Mesodermal cell (in vitro differentiated cells): Measurements from ENCODE around the gene COX6A2.

ENCODE experiments used
- H3K27ac ChIP-seq: 2 replicates; pipeline ENCODE4 v1.7.0; 2013; ENCODE audit warnings: mild to moderate bottlenecking, low read depth, low read length, moderate library complexity; ENCODE audit not compliant: severe bottlenecking
- H3K36me3 ChIP-seq: 2 replicates; pipeline ENCODE4 v1.7.1; 2013; ENCODE audit warnings: mild to moderate bottlenecking, low read length, moderate library complexity; ENCODE audit not compliant: control insufficient read depth, insufficient read depth
- H3K4me1 ChIP-seq: one replicate; pipeline ENCODE4 v1.7.1; 2013; ENCODE audit warnings: mild to moderate bottlenecking, low read length; ENCODE audit not compliant: insufficient read depth, control insufficient read depth, poor library complexity, severe bottlenecking
- H3K4me3 ChIP-seq: 2 replicates; pipeline ENCODE4 v1.7.0; 2013; ENCODE audit warnings: low read length, control low read depth, mild to moderate bottlenecking; ENCODE audit not compliant: insufficient read depth, poor library complexity, severe bottlenecking; ENCODE audit errors: extremely low read depth
- H3K9me3 ChIP-seq: 2 replicates; pipeline ENCODE4 v1.7.1; 2013; ENCODE audit warnings: mild to moderate bottlenecking, low read length, moderate library complexity; ENCODE audit not compliant: control insufficient read depth
- WGBS, 2 experiments: methylation state at CpG; one replicate each; pipeline ENCODE4 v1.1.5; 2013; ENCODE audit warnings: missing lambda C conversion rate in 2 of 2; ENCODE audit not compliant: insufficient coverage in 2 of 2; 5-methylcytosine and 5-hydroxymethylcytosine counted together

The COX6A2 gene

GRCh38 chr16:31436221-31437045 is 8.3 kb upstream of the COX6A2 start:
- no peaks in the 10 kb centered on the region for H3K9me3 ChIP-seq
- H3K36me3 ChIP-seq, result no peaks in the 10 kb centered on the region
- H3K4me3 ChIP-seq, result no peak overlapping the region
- H3K27ac ChIP-seq, result no peak overlapping the region
- H3K4me1 ChIP-seq, result no peaks in the 10 kb centered on the region
- 93 to 94% methylated on average over 42 to 44 of the region's 44 CpGs for WGBS, 2 experiments

DNA sequence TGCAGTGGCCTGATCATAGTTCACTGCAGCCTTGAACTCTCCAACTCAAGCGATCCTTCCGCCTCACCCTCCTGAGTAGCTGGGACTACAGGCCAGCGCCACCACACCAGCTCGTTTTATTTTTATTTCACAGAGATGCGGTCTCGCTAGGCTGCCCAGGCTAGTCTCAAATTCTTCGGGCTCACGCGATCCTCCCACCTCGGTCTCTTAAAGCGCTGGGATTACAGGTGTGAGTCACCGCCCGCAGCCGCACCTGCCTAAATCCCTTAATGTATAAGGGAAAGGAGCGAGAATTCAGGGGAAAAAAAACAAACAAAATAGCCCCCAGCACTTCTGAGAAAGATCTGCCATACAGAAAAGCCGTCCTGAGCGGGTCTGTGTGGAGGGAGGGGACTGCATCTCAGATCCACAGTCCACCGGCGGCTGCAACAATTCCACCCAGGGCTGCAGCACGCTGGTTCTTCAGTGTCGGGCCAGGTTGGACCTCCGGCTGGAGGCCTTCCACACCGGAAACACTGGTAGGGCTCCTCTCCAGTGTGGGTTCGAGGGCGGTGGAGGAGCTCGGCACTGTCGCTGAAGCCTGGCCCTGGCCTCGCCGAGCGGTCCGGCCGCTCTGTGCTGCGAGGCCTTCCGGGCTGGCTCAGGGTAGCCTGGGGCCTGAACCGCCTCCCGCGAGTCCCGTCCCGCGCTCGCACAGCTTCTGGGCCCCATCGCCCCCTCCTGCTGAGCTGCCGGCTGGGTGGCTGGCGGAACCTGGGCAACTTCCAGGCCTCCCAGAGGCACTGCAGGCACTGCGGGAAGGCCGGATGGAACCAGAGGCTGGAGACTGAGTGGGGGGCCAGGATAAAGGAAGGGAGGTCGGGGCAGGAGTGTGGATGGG is 7.4 kb upstream of the COX6A2 start:
- no peak overlapping the region for H3K27ac ChIP-seq
- H3K4me1 ChIP-seq, result no peaks in the 10 kb centered on the region
- no peaks in the 10 kb centered on the region for H3K9me3 ChIP-seq
- WGBS, 2 experiments, result 91 to 93% methylated on average over 35 to 46 of the region's 47 CpGs
- no peaks in the 10 kb centered on the region for H3K36me3 ChIP-seq
- no peak overlapping the region for H3K4me3 ChIP-seq

DNA sequence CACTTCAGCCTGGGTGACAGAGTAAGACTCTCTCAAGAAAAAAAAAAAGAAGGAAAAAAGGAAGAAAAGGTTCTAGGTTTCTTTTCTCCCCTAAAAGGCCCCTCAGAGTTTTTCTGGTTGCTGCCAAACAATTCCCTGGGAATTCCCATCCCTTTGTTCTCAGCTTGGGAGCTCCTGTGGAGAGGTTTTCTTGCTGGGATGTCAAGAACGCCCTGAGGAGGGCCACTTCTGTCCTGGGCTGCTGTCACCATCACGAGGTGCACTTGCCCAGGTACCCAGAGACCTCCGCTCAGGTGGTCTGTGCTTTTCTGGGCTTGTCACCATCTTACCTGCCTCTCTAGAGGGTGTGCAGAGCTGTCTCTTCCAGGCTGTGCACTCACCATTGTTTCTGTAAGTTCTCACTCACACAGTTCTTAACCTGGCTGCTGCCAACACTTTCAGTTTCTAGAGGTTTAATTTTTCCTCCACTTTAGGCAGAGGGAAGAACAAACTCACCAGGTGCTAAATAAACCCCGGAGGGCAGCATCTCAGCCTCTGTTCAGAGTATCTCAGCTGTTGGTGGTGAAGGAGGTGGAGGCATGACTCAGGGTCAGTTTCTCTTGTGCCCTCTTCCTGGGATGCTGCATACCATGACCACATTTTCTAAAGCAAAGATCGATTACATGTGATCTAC is 2.4 kb upstream of the COX6A2 start:
- no peaks in the 10 kb centered on the region for H3K36me3 ChIP-seq
- 19 to 29% methylated on average over 3 of the region's 5 CpGs for WGBS, 2 experiments
- H3K4me1 ChIP-seq, result no peaks in the 10 kb centered on the region
- H3K9me3 ChIP-seq, result no peaks in the 10 kb centered on the region
- no peak overlapping the region for H3K27ac ChIP-seq
- no peak overlapping the region for H3K4me3 ChIP-seq

- no peaks in the 10 kb centered on the region for H3K9me3 ChIP-seq
- WGBS, 2 experiments, result 66 to 68% methylated on average over 2 of the region's 3 CpGs
- H3K4me3 ChIP-seq, result no peak overlapping the region
- H3K27ac ChIP-seq, result no peak overlapping the region
- no peaks in the 10 kb centered on the region for H3K36me3 ChIP-seq
- no peaks in the 10 kb centered on the region for H3K4me1 ChIP-seq
Observed at GRCh38 chr16:31429796-31430195, 1.6 kb upstream of the COX6A2 start.

DNA sequence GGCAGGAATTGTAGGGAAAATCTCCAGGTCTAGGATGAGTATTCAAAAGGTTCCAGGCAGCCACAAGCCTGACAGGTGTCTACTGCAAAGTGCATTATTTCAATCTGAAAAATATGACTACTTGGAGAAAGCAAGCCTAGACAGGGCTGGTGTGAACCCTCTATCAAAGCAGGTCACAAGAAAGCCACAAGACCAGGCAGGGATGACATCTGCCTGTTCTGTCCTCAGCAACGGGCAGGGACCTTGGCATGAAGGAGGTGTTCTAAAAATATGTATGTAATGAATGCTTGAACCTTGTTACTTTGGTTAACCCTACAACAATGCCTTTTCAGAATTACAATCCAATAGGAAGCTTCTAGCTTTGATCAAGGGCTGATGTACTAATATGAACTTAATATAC is 1.2 kb upstream of the COX6A2 start:
- H3K4me1 ChIP-seq, result no peaks in the 10 kb centered on the region
- no CpG with 5 or more reads among the region's 1 CpG for WGBS, 2 experiments
- no peak overlapping the region for H3K4me3 ChIP-seq
- no peak overlapping the region for H3K27ac ChIP-seq
- no peaks in the 10 kb centered on the region for H3K9me3 ChIP-seq
- no peaks in the 10 kb centered on the region for H3K36me3 ChIP-seq

- WGBS, 2 experiments, result 86 to 88% methylated on average over 5 to 6 of the region's 7 CpGs
- H3K27ac ChIP-seq, result no peak overlapping the region
- no peaks in the 10 kb centered on the region for H3K4me1 ChIP-seq
- H3K4me3 ChIP-seq, result no peak overlapping the region
- no peaks in the 10 kb centered on the region for H3K9me3 ChIP-seq
- no peaks in the 10 kb centered on the region for H3K36me3 ChIP-seq
Observed at GRCh38 chr16:31428638-31429247, 583 bp upstream of the COX6A2 start.

- no peak overlapping the region for H3K4me3 ChIP-seq
- no peaks in the 10 kb centered on the region for H3K36me3 ChIP-seq
- no peak overlapping the region for H3K27ac ChIP-seq
- WGBS, 2 experiments, result 95% methylated on average over 32 to 59 of the region's 83 CpGs
- no peaks in the 10 kb centered on the region for H3K4me1 ChIP-seq
- H3K9me3 ChIP-seq, result no peaks in the 10 kb centered on the region
Observed at GRCh38 chr16:31427441-31428278, 500 bp downstream of the COX6A2 start.

DNA sequence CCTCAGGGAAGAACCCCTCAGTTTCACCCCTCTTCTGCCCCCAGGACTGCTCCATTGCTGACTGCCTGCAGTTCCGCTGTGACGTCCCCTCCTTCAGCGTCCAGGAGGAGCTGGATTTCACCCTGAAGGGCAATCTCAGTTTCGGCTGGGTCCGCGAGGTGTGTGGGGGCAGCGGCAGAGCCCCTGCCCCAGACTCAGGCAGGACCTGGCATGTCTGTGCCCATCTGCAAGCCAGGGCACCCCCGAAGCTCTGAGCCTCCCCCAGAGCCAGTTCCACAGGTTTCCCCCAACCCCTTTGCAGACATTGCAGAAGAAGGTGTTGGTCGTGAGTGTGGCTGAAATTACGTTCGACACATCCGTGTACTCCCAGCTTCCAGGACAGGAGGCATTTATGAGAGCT is 4.4 kb downstream of the COX6A2 start:
- H3K4me1 ChIP-seq, result no peaks in the 10 kb centered on the region
- H3K36me3 ChIP-seq, result no peaks in the 10 kb centered on the region
- WGBS, 2 experiments, result 72 to 85% methylated on average over 5 to 7 of the region's 12 CpGs
- H3K9me3 ChIP-seq, result no peaks in the 10 kb centered on the region
- H3K4me3 ChIP-seq, result no peak overlapping the region
- H3K27ac ChIP-seq, result no peak overlapping the region

DNA sequence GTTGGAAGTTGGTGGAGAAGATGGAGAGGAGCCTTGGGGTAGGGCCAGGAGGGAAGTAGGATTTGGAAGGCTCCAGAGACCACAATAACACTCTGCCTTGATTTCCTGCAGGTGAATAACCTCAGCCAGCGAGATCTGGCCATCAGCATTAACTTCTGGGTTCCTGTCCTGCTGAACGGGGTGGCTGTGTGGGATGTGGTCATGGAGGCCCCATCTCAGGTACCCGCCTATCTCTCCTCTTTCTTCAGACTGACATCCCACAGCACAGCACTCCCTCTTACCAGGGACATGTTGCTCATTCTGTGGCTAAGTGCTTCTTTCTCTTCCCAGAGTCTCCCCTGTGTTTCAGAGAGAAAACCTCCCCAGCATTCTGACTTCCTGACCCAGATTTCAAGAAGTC is 4.9 kb downstream of the COX6A2 start:
- Histone ChIP-seq H3K9me3 (no peaks in the 10 kb centered on the region), H3K4me3 (no peak overlapping the region), H3K27ac (no peak overlapping the region), H3K36me3 (no peaks in the 10 kb centered on the region), H3K4me1 (no peaks in the 10 kb centered on the region)
- 66 to 81% methylated on average over 2 of the region's 3 CpGs for WGBS, 2 experiments

- 83 to 90% methylated on average over 5 of the region's 6 CpGs for WGBS, 2 experiments
- Histone ChIP-seq H3K27ac (no peak overlapping the region), H3K9me3 (no peaks in the 10 kb centered on the region), H3K4me1 (no peaks in the 10 kb centered on the region), H3K4me3 (no peak overlapping the region), H3K36me3 (no peaks in the 10 kb centered on the region)
Observed at GRCh38 chr16:31421587-31421986, 6.6 kb downstream of the COX6A2 start.
